22Rv1 (cell line): Measurements from ENCODE around the gene PHACTR4.

Experiments
- H3K27ac ChIP-seq: fragments of 450-650 bp; 2 replicates; pipeline ENCODE4 v1.5.1; 2017
- ZFX ChIP-seq: fragments of 450-650 bp; IDR thresholded peaks from 2 replicates; pipeline ENCODE4 v1.6.1; 2017; ENCODE audit warnings: antibody characterized with exemption, borderline replicate concordance
- TF ChIP-seq, protein P1 (sequence below): fragments of 450-650 bp; IDR thresholded peaks from 2 replicates; pipeline ENCODE4 v1.5.1; 2017; ENCODE audit warnings: mild to moderate bottlenecking

Gene PHACTR4

DNA sequence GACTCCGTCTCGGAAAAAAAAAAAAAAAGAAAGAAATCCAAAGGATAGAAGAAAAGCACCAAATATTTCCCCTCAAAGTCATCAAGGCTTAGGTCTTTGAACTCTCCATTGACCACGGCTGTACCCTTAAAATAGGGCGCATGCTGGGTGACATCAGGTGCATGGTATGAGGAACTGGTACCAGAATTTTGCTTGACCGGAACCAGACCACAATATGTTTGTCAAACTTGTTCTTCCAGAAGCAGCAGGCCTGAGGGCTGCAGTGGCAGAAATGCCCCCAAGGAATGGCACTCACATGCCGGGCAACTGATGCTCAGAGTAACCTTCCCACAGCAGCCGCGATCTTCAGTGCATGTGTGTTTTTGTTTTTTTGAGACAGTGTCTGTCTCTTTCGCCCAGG lies 157.3 kb downstream of the PHACTR4 start:
- H3K27ac ChIP-seq = peak overlapping the region; percentile 32; the same call in 1 of the 2 replicates
- TF ChIP-seq, protein P1, sequence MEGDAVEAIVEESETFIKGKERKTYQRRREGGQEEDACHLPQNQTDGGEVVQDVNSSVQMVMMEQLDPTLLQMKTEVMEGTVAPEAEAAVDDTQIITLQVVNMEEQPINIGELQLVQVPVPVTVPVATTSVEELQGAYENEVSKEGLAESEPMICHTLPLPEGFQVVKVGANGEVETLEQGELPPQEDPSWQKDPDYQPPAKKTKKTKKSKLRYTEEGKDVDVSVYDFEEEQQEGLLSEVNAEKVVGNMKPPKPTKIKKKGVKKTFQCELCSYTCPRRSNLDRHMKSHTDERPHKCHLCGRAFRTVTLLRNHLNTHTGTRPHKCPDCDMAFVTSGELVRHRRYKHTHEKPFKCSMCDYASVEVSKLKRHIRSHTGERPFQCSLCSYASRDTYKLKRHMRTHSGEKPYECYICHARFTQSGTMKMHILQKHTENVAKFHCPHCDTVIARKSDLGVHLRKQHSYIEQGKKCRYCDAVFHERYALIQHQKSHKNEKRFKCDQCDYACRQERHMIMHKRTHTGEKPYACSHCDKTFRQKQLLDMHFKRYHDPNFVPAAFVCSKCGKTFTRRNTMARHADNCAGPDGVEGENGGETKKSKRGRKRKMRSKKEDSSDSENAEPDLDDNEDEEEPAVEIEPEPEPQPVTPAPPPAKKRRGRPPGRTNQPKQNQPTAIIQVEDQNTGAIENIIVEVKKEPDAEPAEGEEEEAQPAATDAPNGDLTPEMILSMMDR = no peak
- no peak for TF ChIP-seq ZFX

DNA sequence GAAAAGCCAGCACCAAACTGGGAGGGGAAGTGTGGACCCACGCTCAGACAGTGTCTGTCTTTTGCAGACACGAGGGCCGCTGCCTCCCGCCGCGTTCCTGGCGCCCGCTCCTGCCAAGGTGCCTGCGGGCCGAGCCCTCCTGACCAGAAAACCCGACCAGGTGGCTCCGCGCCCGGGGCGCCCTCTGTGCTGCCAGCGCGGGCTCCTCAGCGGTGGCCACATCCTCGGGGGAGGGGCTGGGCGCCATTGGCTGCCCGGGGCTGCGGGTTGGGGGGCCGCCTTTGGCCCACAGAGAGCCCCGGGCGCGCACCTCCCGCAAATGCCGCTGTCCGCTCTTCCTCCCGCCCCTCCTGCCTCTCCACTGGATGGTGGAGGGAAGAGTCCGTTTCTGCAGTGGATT lies 160.9 kb downstream of the PHACTR4 start:
- TF ChIP-seq ZFX = no peak
- TF ChIP-seq, protein P1 = no peak
- H3K27ac ChIP-seq = no peak overlapping the region

DNA sequence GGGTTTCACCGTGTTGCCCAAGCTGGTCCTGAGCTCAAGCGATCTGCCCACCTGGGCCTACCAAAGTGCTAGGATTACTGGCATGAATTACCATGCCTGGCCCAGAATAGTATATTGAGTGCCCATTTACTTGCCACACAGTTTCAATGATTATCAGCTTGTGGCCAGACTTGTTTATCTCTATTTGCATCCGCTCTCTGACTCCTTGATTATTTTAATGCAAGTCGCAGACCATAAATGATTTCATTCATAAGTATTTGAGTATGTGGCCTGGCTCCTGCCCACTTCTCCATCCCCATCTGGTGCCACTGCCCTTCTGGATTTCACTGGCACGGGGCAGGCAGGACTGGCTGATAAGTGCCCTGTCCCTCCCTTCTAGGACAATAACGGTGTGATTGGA lies 165.1 kb downstream of the PHACTR4 start:
- no peak for TF ChIP-seq ZFX
- TF ChIP-seq, protein P1 = no peak
- H3K27ac ChIP-seq = no peak overlapping the region

DNA sequence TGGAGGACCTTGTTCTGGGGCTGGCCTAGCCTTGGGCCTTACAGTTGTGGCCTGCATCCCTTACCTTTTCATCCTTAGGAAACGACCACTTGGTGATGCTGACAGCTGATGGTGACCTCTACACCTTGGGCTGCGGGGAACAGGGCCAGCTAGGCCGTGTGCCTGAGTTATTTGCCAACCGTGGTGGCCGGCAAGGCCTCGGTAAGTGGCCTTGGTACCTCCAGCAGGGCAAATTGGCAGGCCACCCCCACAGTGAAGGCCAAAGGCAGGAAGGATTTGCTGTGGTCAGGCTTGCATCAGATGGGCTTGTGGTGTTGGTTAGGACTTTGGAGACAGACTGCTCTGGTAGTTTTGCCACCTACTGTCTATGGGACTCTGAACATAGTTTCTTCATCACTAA lies 165.6 kb downstream of the PHACTR4 start:
- TF ChIP-seq, protein P1 = no peak
- TF ChIP-seq ZFX = no peak
- H3K27ac ChIP-seq = no peak overlapping the region

DNA sequence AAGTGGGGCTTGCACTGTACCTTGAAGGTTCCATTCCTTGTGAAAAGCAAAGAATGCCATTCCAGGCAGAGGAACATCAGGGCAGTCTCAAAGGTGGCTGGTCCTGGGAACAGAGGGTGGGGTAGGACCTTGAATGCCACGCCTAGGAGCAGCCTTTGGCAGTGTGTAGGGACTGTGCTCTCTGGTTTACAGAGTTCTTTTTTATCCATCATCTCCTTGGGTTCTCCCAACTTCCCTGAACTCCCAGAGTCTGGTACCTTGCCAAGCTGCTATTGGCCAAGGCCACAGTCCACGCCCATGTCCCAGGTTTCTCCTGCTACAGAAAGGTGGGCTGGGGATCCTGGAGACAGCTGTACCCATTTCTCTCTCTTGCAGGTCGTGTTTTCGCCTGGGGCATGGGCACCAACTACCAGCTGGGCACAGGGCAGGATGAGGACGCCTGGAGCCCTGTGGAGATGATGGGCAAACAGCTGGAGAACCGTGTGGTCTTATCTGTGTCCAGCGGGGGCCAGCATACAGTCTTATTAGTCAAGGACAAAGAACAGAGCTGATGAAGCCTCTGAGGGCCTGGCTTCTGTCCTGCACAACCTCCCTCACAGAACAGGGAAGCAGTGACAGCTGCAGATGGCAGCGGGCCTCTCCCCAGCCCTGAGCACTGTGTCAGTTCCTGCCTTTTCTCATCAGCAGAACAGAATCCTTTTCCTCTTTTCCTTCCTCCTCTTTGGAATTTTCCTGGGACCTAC lies 168.1 kb downstream of the PHACTR4 start:
- no peak for TF ChIP-seq ZFX
- TF ChIP-seq, protein P1 = no peak
- H3K27ac ChIP-seq = no peak overlapping the region; the same call in 1 of the 2 replicates

DNA sequence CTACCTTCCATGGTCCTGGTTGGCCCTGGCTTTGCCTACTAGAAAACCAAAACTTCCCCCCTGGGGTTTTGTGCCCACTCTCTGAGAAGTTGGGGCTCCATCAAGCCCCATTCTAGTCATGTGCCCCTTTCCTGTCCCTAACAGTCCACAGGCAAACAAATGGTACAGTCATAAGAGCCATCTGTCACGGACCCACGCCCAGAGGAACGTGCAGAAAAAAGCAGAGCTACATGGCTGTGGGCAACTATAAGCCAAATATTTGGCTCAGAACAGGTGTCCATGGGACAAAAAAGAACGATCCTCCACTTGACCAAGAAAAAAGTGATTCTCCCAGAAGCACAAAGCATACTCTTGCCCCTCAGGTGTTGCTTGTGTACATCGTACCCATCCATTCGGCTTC lies 168.7 kb downstream of the PHACTR4 start:
- H3K27ac ChIP-seq = peak overlapping the region; percentile 7; the same call in 1 of the 2 replicates
- TF ChIP-seq, protein P1 = no peak
- TF ChIP-seq ZFX = no peak

DNA sequence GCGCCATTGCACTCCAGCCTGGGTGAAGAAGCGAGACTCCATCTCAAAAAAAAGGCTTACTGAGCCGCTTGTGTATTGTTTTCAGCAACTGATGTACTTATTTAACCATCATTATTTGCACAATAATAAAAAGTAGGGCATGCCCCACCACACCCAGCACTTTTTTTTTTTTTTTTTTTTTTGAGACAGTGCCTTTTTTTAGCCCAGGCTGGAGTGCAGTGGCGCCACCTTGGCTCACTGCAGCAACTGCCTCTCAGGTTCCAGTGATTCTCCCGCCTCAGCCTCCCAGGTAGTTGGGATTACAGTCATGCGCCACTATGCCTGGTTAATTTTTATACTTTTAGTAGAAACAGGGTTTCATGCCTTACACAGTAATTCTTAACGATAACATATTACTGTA lies 171.1 kb downstream of the PHACTR4 start:
- peak overlapping the region; percentile 55 for H3K27ac ChIP-seq
- TF ChIP-seq, protein P1 = peak; percentile 77
- no peak for TF ChIP-seq ZFX

DNA sequence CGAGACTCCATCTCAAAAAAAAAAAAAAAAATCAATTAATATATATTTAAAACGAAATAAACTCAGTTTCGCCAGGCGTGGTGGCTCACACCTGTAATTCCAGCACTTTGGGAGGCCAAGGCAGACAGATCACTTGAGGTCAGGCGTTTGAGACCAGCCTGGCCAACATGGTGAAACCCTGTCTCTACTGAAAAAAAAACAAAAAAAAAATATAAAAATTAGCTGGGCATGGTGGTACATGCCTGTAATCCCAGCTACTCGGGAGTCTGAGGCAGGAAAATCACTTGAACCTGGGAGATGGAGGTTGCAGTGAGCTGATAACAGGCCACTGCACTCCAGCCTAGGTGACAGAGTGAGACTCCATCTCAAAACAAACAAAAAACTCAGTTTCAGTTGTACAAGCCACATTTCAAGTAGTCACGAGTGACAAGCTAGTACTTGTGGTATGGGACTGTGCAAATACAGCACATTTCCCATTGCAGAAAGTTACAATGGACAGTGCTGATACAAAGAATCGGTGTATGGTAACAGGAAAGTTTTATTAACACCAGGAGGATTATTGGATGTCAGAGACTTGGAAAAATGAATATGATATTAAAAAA lies 172.0 kb downstream of the PHACTR4 start:
- H3K27ac ChIP-seq = peak overlapping the region; percentile 55
